HepG2 (cell line): Measurements from ENCODE around the gene GNG10. TPM values are rescaled to one million over a fixed set of nuclear protein-coding genes. Genes with fewer than 3 reads are reported as not detected.

Experiments used
- ATM ChIP-seq: fragments of 450-650 bp; IDR thresholded peaks from 2 replicates; pipeline ENCODE4 v1.7.1; 2017; ENCODE audit warnings: mild to moderate bottlenecking, borderline replicate concordance
- MATR3 ChIP-seq: sonication (generic); formaldehyde crosslinking; IDR thresholded peaks from 2 replicates; pipeline ENCODE4 v1.4.0; 2020; ENCODE audit warnings: missing genetic modification reagents
- MAZ ChIP-seq, 2 experiments: sonication (generic) in 1 of 2; formaldehyde crosslinking in 1 of 2; IDR thresholded peaks; 2 replicates each; pipeline versions ENCODE4 v1.5.0 to v1.6.1; 2012 to 2020; ENCODE audit warnings: low read depth in 2 of 2, mild to moderate bottlenecking in 2 of 2, borderline replicate concordance in 1 of 2, improper control_type of control experiment in 1 of 2, low read length in 1 of 2, missing genetic modification reagents in 1 of 2, moderate library complexity in 1 of 2
- MEIS2 ChIP-seq: sonication (generic); formaldehyde crosslinking; IDR thresholded peaks from 2 replicates; pipeline ENCODE4 v1.9.0; 2021; ENCODE audit warnings: mild to moderate bottlenecking, missing genetic modification reagents
- MXD4 ChIP-seq: IDR thresholded peaks from 2 replicates; pipeline ENCODE4 v1.6.1; 2016; ENCODE audit warnings: mild to moderate bottlenecking, missing biosample characterization, missing genetic modification reagents
- PCBP1 ChIP-seq: fragments of 200-400 bp; formaldehyde crosslinking; IDR thresholded peaks from 2 replicates; pipeline ENCODE4 v1.6.1; 2017; ENCODE audit warnings: mild to moderate bottlenecking, low read depth, low read length, borderline replicate concordance
- PHF8 ChIP-seq: sonication (generic); formaldehyde crosslinking; IDR thresholded peaks from 2 replicates; pipeline ENCODE4 v1.5.0; 2020; ENCODE audit warnings: missing genetic modification reagents
- PLSCR1 ChIP-seq: sonication (generic); formaldehyde crosslinking; IDR thresholded peaks from 2 replicates; pipeline ENCODE4 v1.5.0; 2020; ENCODE audit warnings: missing genetic modification reagents, mild to moderate bottlenecking, borderline replicate concordance
- POLR2AphosphoS2 ChIP-seq: IDR thresholded peaks from 2 replicates; pipeline ENCODE4 v1.6.1; 2011; ENCODE audit warnings: low read depth, low read length, improper control_type of control experiment
- PRDM10 ChIP-seq: sonication (generic); formaldehyde crosslinking; IDR thresholded peaks from 2 replicates; pipeline ENCODE4 v1.4.0; 2020; ENCODE audit warnings: low read depth, missing genetic modification reagents
- SETDB1 ChIP-seq: sonication (generic); formaldehyde crosslinking; IDR thresholded peaks from 2 replicates; pipeline ENCODE4 v1.5.1; 2020; ENCODE audit warnings: missing genetic modification reagents, mild to moderate bottlenecking, borderline replicate concordance
- STAG1 ChIP-seq: sonication (generic); formaldehyde crosslinking; IDR thresholded peaks from 2 replicates; pipeline ENCODE4 v1.4.0; 2020; ENCODE audit warnings: missing genetic modification reagents
- TEAD2 ChIP-seq: sonication (generic); formaldehyde crosslinking; IDR thresholded peaks from 2 replicates; pipeline ENCODE4 v1.9.0; 2021; ENCODE audit warnings: missing genetic modification reagents
- THRA ChIP-seq: sonication (generic); formaldehyde crosslinking; IDR thresholded peaks from 2 replicates; pipeline ENCODE4 v1.4.0; 2020; ENCODE audit warnings: missing genetic modification reagents, borderline replicate concordance
- ZMYM4 ChIP-seq: sonication (generic); formaldehyde crosslinking; IDR thresholded peaks from 2 replicates; pipeline ENCODE4 v1.8.1; 2023; ENCODE audit warnings: mild to moderate bottlenecking, missing genetic modification reagents
- ZNF101 ChIP-seq: sonication (generic); formaldehyde crosslinking; IDR thresholded peaks from 2 replicates; pipeline ENCODE4 v1.4.0; 2020; ENCODE audit warnings: mild to moderate bottlenecking, low read depth, missing genetic modification reagents, borderline replicate concordance
- ZNF143 ChIP-seq: sonication (generic); formaldehyde crosslinking; IDR thresholded peaks from 2 replicates; pipeline ENCODE4 v1.4.0; 2020; ENCODE audit warnings: missing genetic modification reagents
- ZNF3 ChIP-seq: IDR thresholded peaks from 2 replicates; pipeline ENCODE4 v1.7.0; 2017; ENCODE audit warnings: inconsistent platforms
- ZNF547 ChIP-seq: sonication (generic); formaldehyde crosslinking; IDR thresholded peaks from 2 replicates; pipeline ENCODE4 v1.5.1; 2020; ENCODE audit warnings: mild to moderate bottlenecking, missing genetic modification reagents
- ZNF615 ChIP-seq: sonication (generic); formaldehyde crosslinking; IDR thresholded peaks from 2 replicates; pipeline ENCODE4 v1.5.0; 2020; ENCODE audit warnings: mild to moderate bottlenecking, missing genetic modification reagents, borderline replicate concordance
- polyA plus RNA-seq, 8 experiments: library from polyadenylated mRNA; depleted of rRNA in 3 of 8; stranded (reverse) in 7 of 8; unstranded in 1 of 8; fragments of >200 nt; fragmentation: Illumina TruSeq in 4 of 8; extraction: Trizol in 4 of 8; gene quantifications; 2 replicates each; pipeline versions ENCODE4 v1.2.1 to v1.2.3, GENCODE V29; 2011 to 2016; ENCODE audit warnings: low read depth in 4 of 8, missing spikeins in 1 of 8, mixed read lengths in 1 of 8; ENCODE audit not compliant: insufficient read depth in 1 of 8
- total RNA-seq, 5 experiments: library from RNA; depleted of rRNA; stranded (reverse); fragments of >200 nt; fragmentation: Illumina TruSeq; extraction: Trizol; gene quantifications; 2 replicates each; pipeline ENCODE4 v1.2.3, GENCODE V29; 2016; ENCODE audit warnings: low read depth in 1 of 5

GNG10 gene
- total and polyA plus RNA-seq, 2 of the 13 experiments (the other 11 are each of a cell fraction or from before 2014, with no cell fraction given): 29.8 to 32.4 TPM

GRCh38 chr9:111631214-111631971, 30.0 kb upstream of the GNG10 start, which contains the start of gene DNAJC25 (continued):
- TF ChIP-seq ZNF101 (CRISPR knock-in tag) (0 out of 2 replicates have a peak, but pooled peaks have one; percentile 92), ZNF615 (no peak), PRDM10 (CRISPR knock-in tag) (0 out of 2 replicates have a peak, but pooled peaks have one; percentile 6), ATM (no peak), ZNF143 (CRISPR knock-in tag) (peak; percentile 72), STAG1 (peak; percentile 19; the same call in 1 of the 2 replicates), THRA (CRISPR knock-in tag) (peak; percentile 73; the same call in 1 of the 2 replicates), ZNF3 (CRISPR knock-in tag) (no peak), TEAD2 (no peak), MXD4 (CRISPR knock-in tag) (peak; percentile 16; the same call in 1 of the 2 replicates), MATR3 (CRISPR knock-in tag) (no peak), ZNF547 (CRISPR knock-in tag) (peak; percentile 76; the same call in 1 of the 2 replicates), PCBP1 (peak; percentile 40; the same call in 1 of the 2 replicates), SETDB1 (CRISPR knock-in tag) (no peak), ZMYM4 (CRISPR knock-in tag) (peak; percentile 91), POLR2AphosphoS2 (no peak), MAZ (IDR thresholded peaks at IDR 0.05; ENCODE audit: borderline replicate concordance, low read depth, low read length) (peak; percentile 67), MAZ (CRISPR knock-in tag; IDR thresholded peaks at IDR 0.05; ENCODE audit: low read depth) (peak; percentile 91), PLSCR1 (CRISPR knock-in tag) (no peak), MEIS2 (CRISPR knock-in tag) (no peak; the same call in 1 of the 2 replicates), PHF8 (CRISPR knock-in tag) (peak; percentile 84)
